GM21619 (cell line): Measurements from ENCODE around the gene GCSAM.

ENCODE experiments used
- ATAC-seq: cut with Tn5 transposase; IDR thresholded peaks from one replicate; pipeline ENCODE4 v1.9.1; 2021; ENCODE audit not compliant: unreplicated experiment

Gene GCSAM

DNA sequence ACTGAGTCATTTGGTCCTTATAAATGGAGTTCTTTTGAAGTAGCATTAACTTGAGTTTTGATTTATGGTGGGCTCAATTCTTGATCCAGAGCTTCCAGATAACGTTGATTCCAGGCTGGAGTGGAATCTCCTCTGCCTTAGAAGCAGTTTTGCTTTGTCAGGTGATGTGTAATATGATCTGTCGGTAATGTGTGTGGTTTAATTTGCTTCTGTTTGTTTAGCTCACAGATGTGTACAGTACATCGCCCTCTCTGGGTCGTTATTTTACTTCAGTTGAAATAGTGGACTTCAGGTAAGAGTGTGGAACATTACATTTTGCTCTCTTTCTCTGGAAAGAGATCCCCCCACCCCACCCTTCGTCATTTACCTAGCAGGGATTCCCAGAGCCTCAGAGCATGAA, 23.7 kb downstream of the GCSAM start:
- ATAC-seq = no peak

DNA sequence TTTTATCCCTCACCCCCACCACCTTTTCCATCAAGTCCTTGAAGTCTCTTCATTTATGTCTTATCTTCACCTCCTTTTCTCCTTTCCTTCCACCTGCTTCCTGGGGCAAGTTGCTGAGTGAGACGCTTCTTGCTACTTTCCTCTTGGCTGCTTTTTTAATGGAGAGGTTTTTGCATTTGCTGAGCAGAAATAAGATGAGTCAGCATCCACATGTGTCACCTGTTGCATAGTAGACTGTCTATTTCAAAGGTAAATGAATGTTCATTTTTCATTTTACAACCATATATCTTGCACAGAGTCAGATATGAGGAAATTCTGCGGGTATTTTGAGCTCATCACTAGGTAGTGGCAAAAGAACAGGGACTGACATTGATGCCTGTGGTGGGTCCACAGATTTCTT, 28.3 kb downstream of the GCSAM start:
- no peak for ATAC-seq

DNA sequence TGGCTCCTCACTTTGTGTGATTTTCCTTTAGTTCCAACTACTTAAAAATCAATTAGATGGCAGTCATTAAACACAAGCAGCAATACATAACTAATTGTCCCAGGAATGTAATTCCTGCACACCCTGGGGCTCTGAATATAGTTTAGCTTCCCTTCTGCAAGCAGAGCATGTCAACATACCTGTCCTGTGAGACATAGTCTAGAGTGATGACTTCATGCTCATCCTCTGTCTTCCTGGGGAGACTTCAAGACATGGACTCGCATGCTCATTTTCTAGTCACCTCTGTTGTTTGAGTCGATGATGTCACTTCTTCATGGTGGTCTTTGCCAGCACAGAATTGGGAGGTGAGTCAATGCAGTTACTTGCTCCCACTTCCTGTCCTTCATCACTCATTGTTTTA, 31.1 kb downstream of the GCSAM start:
- no peak for ATAC-seq

DNA sequence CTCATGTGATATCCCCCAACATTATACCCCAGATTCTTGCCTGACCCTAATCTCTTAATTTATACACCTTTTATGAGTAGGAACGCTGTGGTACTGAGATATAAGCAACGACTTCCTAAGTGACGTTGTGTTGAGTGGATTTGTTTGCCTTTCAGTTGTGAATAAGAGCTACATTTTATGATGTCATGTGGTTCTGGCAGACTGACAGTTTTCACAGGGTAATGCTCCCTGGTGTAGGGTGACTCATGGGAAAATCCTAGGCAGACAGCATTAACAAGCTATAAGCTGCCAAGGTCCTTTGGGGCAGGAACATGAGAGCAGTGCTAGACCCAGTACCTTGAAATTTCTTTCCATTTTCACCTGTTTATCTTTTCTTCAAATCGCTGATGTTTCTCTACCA, 35.7 kb downstream of the GCSAM start:
- ATAC-seq = peak; percentile 59

GRCh38 chr3:112096176-112096575, 36.9 kb downstream of the GCSAM start:
- ATAC-seq = no peak

DNA sequence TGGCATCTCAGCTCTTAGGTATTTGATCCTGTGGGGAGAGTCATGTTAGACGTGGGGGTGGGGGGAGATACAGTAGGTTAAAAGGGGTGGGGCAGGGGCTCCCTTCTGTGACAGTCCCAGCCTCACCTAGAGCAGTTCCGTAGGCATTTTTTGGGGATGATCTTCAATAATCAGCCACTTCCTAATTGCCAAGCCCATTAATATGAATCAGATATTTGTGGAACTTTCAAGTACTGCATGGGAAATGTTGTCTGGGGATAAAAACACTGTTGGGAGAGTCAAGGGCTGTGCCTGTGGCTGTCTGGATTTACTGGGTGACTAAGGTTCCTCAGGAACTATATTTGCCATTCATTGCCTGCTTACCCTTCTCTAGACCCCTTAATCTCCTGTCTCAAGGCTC, 37.3 kb downstream of the GCSAM start:
- ATAC-seq = no peak

- ATAC-seq = no peak
Observed at GRCh38 chr3:112093180-112093522, 39.9 kb downstream of the GCSAM start.

DNA sequence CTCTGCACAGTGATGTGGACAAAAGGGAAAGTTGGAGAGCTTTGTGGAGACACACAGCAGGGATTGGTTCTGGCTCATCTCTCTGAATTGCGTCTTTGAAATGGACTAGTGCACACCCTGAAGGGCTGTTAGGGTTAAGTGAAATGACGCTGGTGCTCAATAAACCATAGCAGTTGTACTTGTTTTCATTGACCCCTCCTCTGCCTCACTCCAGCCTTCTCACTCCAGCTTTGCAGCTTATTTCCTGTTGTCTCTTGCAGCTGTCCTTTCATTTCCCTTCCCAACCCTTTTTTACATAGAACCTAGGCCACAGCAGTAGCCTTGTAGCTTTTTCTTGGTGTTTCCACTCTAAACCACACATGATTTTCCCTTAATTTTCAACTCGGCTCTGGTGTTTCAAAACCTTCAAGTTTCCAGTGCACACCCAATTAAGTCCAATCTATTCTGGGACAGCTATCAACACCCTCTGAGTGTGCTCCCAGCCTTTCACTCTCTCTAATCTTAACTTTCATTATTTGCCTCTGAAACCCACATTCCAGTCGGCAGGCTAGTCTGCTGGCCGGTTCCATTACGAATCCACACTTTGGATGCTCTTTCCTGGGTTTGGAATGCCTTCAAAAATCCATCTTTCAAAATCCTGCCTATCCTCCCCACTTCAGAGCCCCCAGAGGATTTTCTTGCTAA, 40.4 kb downstream of the GCSAM start:
- peak; percentile 59 for ATAC-seq

GRCh38 chr3:112090887-112091586, 42.0 kb downstream of the GCSAM start:
- ATAC-seq = no peak

- ATAC-seq = no peak
Observed at GRCh38 chr3:112089956-112090886, 42.8 kb downstream of the GCSAM start.

DNA sequence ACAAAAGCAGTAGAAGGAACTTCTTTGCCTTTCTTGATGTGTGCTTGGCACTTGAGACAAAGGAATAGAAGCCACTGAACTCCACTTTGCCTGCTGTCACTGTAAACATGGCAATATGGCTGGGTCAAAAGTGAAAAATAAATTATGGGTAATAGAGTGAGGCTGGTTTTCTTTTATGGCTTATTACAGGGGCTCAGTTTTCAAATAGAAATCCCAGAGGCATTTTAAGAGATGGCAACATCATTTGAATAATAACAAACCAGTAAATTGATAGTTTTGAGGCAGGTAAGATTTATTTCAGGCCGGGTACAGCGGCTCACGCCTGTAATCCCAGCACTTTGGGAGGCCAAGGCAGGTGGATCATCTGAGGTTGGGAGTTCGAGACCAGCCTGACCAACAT, 44.1 kb downstream of the GCSAM start:
- no peak for ATAC-seq

DNA sequence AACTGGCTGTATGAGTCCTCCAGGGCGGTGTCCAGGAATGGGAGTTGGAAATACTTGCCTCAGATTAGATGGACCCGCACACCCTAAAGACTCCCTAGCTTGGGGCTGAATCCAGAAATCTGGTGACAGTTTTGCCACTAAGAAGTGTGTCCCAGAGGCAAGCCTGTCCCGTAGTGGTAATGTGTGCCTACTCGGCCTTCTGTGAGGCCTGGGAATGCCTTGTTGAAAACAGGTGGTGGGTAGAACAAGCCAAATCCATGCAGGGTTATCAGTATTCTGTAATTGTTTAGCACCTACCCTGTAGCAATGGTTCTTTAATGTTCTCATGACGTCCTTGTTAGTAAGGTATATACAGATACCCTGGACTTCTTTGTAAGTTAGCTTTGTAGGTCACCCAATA, 45.3 kb downstream of the GCSAM start:
- ATAC-seq = no peak

DNA sequence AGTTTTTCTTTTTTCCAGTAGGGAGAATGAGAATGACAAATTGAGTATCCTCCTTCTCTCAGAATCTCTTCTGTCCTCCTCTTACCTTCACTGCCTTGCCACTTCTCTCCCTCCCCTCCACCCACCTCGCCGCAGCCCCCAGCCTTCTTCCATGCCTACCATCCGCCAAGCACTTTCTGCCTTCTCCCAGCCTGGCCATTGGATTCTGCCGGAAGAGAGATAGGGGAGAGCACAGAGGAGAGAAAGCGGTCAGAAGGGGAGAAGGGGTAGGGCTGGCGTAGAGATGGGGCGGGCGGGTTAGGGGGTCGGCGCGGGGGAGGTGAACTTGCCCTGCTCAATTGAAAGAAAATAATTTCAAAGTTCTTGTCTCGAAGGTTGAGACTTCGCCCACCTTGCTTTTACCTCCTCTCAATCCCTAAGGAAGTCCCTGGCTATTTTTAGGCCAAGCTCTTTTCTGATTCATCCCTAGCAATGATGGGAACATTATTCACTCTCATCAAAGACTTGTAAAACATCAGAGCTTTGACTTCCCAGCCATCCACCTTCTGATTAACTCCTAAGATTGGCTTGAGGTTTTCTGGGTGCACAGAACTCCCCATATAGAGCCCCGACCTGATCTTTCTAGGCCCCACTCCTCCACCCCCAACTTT, 46.0 kb downstream of the GCSAM start:
- no peak for ATAC-seq

DNA sequence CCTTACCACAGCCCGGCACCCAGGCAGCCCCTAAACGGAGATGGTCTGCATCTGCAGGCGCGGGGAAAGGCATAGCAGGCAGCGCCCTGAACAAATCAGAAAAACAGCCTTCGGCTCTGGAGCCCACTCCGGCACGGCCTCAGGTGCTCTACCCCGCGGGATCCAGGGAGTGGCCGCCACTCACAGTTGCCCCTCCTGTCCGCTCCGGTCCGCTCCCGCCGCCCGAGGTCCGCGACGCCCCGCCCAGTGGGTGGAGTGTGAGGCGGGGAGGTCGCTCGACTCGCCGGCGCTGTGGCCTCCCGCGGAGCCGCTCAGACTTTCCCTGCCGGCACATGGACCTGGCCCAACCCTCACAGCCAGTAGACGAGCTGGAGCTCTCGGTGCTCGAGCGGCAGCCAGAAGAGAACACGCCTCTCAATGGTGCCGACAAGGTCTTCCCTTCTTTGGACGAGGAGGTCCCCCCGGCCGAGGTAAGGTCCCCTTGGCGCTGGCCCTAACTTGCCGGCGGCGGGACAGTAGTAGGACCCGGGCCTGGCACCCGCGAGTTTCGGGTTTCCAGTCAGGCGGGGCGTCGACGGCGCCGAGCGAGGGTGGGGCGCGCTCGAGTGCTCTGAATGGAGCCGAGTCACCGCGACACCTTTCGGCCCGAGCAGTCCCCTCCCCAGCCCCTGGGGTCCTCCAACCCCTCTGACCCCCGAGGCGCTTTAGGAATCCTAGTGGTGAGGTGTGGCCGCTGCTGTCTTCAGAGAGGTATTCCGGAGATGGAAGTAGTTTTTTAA, 46.8 kb downstream of the GCSAM start, which contains the start of gene C3orf52:
Gene C3orf52, plus strand, starts transcription at position 314 of the 779 bp plus-strand sequence. Its CDS starts 19 bp downstream, at position 333.
- ATAC-seq = peak; percentile 86

- ATAC-seq = no peak
Observed at GRCh38 chr3:112085735-112086075, 47.3 kb downstream of the GCSAM start.

DNA sequence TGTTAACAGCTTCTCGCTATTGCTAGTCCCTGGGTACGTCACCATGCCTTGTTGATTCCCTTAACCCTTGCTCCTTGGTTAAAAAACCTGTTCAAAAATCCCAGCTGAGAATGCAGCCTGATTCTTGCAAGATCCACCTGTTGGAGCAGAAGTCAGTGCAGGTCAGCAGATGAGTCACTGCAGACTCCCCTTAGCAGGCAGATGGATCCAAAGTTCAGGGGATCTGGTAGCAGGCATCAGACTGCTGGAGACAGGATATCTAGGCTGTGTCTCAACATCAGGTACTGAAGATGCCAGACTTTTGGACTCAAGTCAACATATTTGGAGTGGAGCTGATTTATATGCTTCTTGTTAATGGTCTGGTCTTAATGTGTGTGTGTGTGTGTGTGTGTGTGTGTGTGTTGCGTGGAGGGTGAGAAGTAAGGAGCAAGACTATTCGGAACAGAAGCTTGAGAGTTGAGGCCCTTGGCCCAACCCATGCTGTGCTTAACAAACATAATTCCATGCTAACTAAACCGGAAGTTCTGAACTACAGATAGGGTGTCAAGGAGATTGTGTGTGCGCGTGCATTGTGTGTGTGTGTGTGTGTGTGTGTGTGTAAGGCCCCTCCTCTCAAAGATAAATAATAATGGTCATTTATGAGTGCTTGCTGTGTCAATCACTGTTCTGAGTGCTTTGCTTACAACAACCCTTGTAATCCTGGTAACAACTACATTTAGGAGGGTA, 47.9 kb downstream of the GCSAM start:
- ATAC-seq = no peak

DNA sequence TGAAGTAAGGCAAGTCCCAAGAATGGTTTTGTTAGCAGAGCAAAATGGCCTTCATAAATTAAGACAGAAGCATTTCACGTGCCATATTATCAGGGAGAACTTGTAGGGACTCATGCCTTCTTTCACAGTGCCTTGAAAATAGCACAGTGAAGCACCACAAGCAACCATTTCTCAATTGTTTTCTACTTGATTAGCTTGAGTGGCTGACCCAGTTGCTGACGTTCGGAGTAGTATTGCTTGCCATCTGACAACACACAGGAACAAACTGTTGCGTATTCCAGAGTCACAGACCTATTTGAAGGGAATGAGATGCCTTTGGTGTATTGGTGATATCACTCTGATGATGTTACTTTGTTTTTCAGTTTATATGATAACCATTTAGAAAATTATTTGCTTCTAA, 49.8 kb downstream of the GCSAM start:
- ATAC-seq = no peak

DNA sequence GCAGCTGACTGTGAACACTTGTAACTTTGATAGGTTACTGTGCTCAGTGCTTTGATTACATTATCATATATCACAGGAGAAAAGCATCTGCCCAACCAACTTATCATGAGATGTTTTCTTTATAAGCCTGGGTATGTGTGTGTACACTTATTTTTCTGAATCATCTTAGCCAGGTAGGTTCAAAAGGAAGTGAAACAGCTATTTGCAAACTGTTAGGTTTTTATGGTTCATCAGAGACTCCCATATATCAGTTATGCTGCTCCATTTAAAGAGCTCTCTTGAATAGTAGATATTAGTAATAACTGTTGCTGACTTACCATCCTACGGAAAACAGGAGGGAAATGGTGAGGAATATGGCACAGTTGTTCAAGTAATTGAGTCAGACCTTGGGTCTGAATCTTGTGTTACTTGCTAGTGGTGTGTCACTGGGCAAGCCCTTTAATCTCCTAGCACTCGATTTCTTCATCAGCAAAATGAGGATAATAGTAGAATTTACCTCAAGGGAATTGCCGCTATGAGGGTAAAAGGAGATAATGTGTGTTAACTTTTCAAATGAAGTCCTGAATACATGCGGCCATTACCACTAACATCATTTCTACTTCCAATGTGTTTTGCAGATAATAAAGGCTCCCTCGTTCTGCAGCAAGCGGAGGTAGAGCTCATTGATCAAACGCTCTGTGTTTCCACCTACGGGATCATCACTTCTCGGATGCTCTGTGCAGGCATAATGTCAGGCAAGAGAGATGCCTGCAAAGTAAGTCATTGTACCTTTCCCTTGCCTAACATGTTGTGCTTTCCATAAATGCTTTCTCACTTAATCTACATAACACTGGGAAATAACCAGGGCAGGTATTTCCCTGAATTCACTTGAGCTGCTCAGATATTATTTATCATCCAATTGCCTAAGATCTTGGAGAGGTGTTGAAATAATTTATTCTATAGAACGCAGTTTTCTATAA, 54.6 kb downstream of the GCSAM start:
- ATAC-seq = no peak
